ENCODE results near the gene ADAMTS12. TPM values are rescaled to one million over a fixed set of nuclear protein-coding genes. Genes with fewer than 3 reads are reported as not detected.

The ADAMTS12 gene
- total and polyA plus RNA-seq, 9 of the 15 experiments (the other 6 are each of a cell fraction or from before 2014, with no cell fraction given), result 0.11 TPM; not detected in 8

DNA sequence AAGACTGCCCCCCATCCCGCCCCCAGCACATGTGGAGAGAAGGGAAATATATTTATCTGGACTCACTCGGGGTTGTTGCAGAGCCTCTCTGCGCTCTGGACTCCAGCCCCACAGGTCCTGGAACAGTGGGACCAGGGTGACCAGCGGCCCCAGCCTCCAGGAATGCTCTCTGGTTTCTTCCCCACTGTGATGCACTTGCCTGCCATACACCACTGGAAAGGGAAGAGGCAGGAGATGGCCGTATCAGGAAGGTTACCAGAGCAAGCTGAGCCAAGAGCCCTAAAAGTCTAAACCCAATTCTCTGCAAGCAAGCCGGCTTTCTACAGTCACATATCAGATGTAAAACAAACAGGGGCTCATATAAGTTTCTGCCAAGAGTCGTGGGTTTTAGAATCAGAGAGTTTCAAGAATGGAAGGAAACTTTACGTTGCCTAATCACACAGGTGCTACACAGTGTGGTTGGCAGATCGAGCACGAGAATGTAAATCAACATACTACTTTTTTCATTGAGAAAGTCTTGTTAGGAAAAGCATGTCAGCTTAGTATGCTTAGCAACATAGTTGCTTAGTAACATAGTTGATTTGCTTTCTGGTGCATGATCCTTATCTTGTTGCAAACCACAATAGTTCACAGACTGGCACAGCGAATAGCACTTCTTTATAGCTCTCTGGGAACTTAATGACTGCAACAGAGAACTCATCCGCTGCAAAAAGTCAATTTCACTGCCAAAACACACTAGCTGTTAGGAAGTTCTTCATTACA lies 249.9 kb downstream of the ADAMTS12 start:
- no peak for FAIRE-seq
- Histone ChIP-seq H2AFZ (ENCODE audit: low read depth, low read length) (no peak overlapping the region), H3K36me3 (ENCODE audit: control insufficient read depth, insufficient read depth, low read length) (no peaks in the 10 kb centered on the region), H3K79me2 (ENCODE audit: control insufficient read depth, insufficient read depth, low read length) (no peaks in the 10 kb centered on the region), H3K9me3 (replicated peaks; ENCODE audit: control insufficient read depth, insufficient read depth, low read depth, low read length) (no peaks in the 10 kb centered on the region), H3K4me3 (no peak overlapping the region), H3K9ac (ENCODE audit: insufficient read depth in 1 of 2, low read depth in 2 of 2, low read length in 2 of 2) (no peak overlapping the region), H3K27ac (ENCODE audit: extremely low read depth, low read depth, low read length) (no peak overlapping the region), H3K4me2 (ENCODE audit: insufficient read depth, low read length) (no peak overlapping the region), H3K9me1 (ENCODE audit: control insufficient read depth, insufficient read depth, low read length) (no peaks in the 10 kb centered on the region), H4K20me1 (replicated peaks; ENCODE audit: control insufficient read depth, insufficient read depth, low read length) (no peaks in the 10 kb centered on the region), H3K27me3 (ENCODE audit: control insufficient read depth in 2 of 2, insufficient read depth in 2 of 2, low read length in 2 of 2) (no peaks in the 10 kb centered on the region), H3K4me1 (replicated peaks in 1 of 2; ENCODE audit: control insufficient read depth in 2 of 2, insufficient read depth in 2 of 2, low read length in 2 of 2) (no peaks in the 10 kb centered on the region)
- intact Hi-C loops (cut with micrococcal nuclease) (no loop called here), in situ Hi-C loops (cut with MboI) (no loop called here)
- WGBS (ENCODE audit: insufficient coverage, low coverage, missing lambda C conversion rate), result 3% methylated on average over 12 of the region's 12 CpGs
- TF ChIP-seq IFI16 (CRISPR knock-in tag; IDR thresholded peaks at IDR 0.05) (no peak), ZBTB7A (IDR thresholded peaks at IDR 0.05; ENCODE audit: borderline replicate concordance, control insufficient read depth, low read depth, low read length) (no peak), RFX1 (IDR thresholded peaks at IDR 0.05) (peak; percentile 47; the same call in 1 of the 2 replicates), FOXJ2 (tag; IDR thresholded peaks at IDR 0.05) (peak; percentile 81; the same call in 1 of the 2 replicates), SMARCA5 (IDR thresholded peaks at IDR 0.05) (no peak)
- no peak for DNase-seq (ENCODE audit: extremely low read depth in 1 of 4, low spot score in 3 of 4)
- ChIA-PET POLR2A (no interaction called here), CTCF (ENCODE audit: low intra/inter-chr PET ratio) (no interaction called here)
- BruUV-seq (replicated peaks), result no TSS peak
- no peak for ATAC-seq

- H3K9me1 ChIP-seq (ENCODE audit: control insufficient read depth, insufficient read depth, low read length), result no peaks in the 10 kb centered on the region
- H3K27me3 ChIP-seq (ENCODE audit: control insufficient read depth in 2 of 2, insufficient read depth in 2 of 2, low read length in 2 of 2), result no peaks in the 10 kb centered on the region
- no peaks in the 10 kb centered on the region for H3K9me3 ChIP-seq (replicated peaks; ENCODE audit: control insufficient read depth, insufficient read depth, low read depth, low read length)
- H3K27ac ChIP-seq (ENCODE audit: extremely low read depth, low read depth, low read length), result no peak overlapping the region
- H3K9ac ChIP-seq (ENCODE audit: insufficient read depth in 1 of 2, low read depth in 2 of 2, low read length in 2 of 2), result no peak overlapping the region
- no peak overlapping the region for H3K4me2 ChIP-seq (ENCODE audit: insufficient read depth, low read length)
- no peak overlapping the region for H3K4me3 ChIP-seq
- no peak overlapping the region for H2AFZ ChIP-seq (ENCODE audit: low read depth, low read length)
- DNase-seq (ENCODE audit: extremely low read depth in 1 of 4, low spot score in 3 of 4) (no peak), FAIRE-seq (no peak), ATAC-seq (no peak)
- CTCF ChIA-PET (ENCODE audit: low intra/inter-chr PET ratio), result no interaction called here
- WGBS (ENCODE audit: insufficient coverage, low coverage, missing lambda C conversion rate), result 0% methylated on average over 7 of the region's 7 CpGs
- POLR2A ChIA-PET, result no interaction called here
- TF ChIP-seq, protein P1, sequence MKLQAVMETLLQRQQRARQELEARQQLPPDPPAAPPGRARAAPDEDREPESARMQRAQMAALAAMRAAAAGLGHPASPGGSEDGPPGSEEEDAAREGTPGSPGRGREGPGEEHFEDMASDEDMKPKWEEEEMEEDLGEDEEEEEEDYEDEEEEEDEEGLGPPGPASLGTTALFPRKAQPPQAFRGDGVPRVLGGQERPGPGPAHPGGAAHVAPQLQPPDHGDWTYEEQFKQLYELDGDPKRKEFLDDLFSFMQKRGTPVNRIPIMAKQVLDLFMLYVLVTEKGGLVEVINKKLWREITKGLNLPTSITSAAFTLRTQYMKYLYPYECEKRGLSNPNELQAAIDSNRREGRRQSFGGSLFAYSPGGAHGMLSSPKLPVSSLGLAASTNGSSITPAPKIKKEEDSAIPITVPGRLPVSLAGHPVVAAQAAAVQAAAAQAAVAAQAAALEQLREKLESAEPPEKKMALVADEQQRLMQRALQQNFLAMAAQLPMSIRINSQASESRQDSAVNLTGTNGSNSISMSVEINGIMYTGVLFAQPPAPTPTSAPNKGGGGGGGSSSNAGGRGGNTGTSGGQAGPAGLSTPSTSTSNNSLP (IDR thresholded peaks at IDR 0.05; ENCODE audit: borderline replicate concordance, low read depth, low read length), result no peak
- TF ChIP-seq, protein P2, sequence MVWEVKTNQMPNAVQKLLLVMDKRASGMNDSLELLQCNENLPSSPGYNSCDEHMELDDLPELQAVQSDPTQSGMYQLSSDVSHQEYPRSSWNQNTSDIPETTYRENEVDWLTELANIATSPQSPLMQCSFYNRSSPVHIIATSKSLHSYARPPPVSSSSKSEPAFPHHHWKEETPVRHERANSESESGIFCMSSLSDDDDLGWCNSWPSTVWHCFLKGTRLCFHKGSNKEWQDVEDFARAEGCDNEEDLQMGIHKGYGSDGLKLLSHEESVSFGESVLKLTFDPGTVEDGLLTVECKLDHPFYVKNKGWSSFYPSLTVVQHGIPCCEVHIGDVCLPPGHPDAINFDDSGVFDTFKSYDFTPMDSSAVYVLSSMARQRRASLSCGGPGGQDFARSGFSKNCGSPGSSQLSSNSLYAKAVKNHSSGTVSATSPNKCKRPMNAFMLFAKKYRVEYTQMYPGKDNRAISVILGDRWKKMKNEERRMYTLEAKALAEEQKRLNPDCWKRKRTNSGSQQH (CRISPR knock-in tag; IDR thresholded peaks at IDR 0.05), result no peak
- TF ChIP-seq ATF7 (IDR thresholded peaks at IDR 0.05), result no peak
- in situ Hi-C loops (cut with MboI), result no loop called here
- H3K4me1 ChIP-seq (replicated peaks in 1 of 2; ENCODE audit: control insufficient read depth in 2 of 2, insufficient read depth in 2 of 2, low read length in 2 of 2), result no peaks in the 10 kb centered on the region
- no peaks in the 10 kb centered on the region for H3K36me3 ChIP-seq (ENCODE audit: control insufficient read depth, insufficient read depth, low read length)
- no peaks in the 10 kb centered on the region for H4K20me1 ChIP-seq (replicated peaks; ENCODE audit: control insufficient read depth, insufficient read depth, low read length)
- no TSS peak for BruUV-seq (replicated peaks)
- intact Hi-C loops (cut with micrococcal nuclease), result no loop called here
- H3K79me2 ChIP-seq (ENCODE audit: control insufficient read depth, insufficient read depth, low read length), result no peaks in the 10 kb centered on the region
These were observed 252.3 kb downstream of the ADAMTS12 start for GRCh38 chr5:33639474-33639873.
